OCI-LY3 (cell line): Measurements from ENCODE around the gene SIK2.

Experiments used
- H2AFZ ChIP-seq: fragments of 200-600, 300-600 bp; shearing (Covaris generic); 2 replicates; pipeline ENCODE4 v1.6.0; 2014; ENCODE audit warnings: antibody characterized with exemption, low read depth, low read length
- H3K27ac ChIP-seq: fragments of 200-600, 300-600 bp; sonication (generic); 2 replicates; pipeline ENCODE4 v1.5.1; 2014; ENCODE audit warnings: mild to moderate bottlenecking, low read length, moderate library complexity, mixed read lengths
- H3K27me3 ChIP-seq: fragments of 200-600, 300-600 bp; sonication (generic); 2 replicates; pipeline ENCODE4 v1.6.1; 2014; ENCODE audit warnings: low read depth, low read length, mixed read lengths
- H3K36me3 ChIP-seq: fragments of 200-600, 300-600 bp; sonication (generic); replicated peaks from 2 replicates; pipeline ENCODE3; 2014; ENCODE audit warnings: low read depth, low read length, mixed read lengths
- H3K4me1 ChIP-seq: fragments of 300-600, 200-600 bp; sonication (generic); 2 replicates; pipeline ENCODE4 v1.6.1; 2014; ENCODE audit warnings: low read length, mixed read lengths
- H3K4me2 ChIP-seq: fragments of 200-600, 300-600 bp; sonication (generic); 2 replicates; pipeline ENCODE4 v1.6.1; 2014; ENCODE audit warnings: low read length, mixed read lengths
- H3K4me3 ChIP-seq: fragments of 300-600, 200-600 bp; sonication (generic); 2 replicates; pipeline ENCODE4 v1.5.1; 2014; ENCODE audit warnings: antibody characterized with exemption, mild to moderate bottlenecking, low read length, moderate library complexity
- H3K79me2 ChIP-seq: fragments of 300-600, 200-600 bp; shearing (Covaris generic); 2 replicates; pipeline ENCODE4 v1.6.1; 2014; ENCODE audit warnings: mild to moderate bottlenecking, low read length, mixed read lengths
- H3K9ac ChIP-seq: fragments of 300-600, 200-600 bp; shearing (Covaris generic); 2 replicates; pipeline ENCODE4 v1.6.0; 2014; ENCODE audit warnings: mild to moderate bottlenecking, low read length, moderate library complexity
- H3K9me3 ChIP-seq: fragments of 200-600, 300-600 bp; shearing (Covaris generic); 2 replicates; pipeline ENCODE4 v1.6.1; 2014; ENCODE audit warnings: low read length, mixed read lengths; ENCODE audit not compliant: insufficient read depth
- H4K20me1 ChIP-seq: fragments of 200-600, 300-600 bp; sonication (generic); 2 replicates; pipeline ENCODE4 v1.6.1; 2016; ENCODE audit warnings: low read length, mixed read lengths; ENCODE audit not compliant: insufficient read depth
- CTCF ChIP-seq: fragments of 200-600, 300-600 bp; sonication (generic); IDR thresholded peaks from 2 replicates; pipeline ENCODE4 v1.5.1; 2014; ENCODE audit warnings: antibody characterized with exemption, low read length, low read depth
- EZH2phosphoT487 ChIP-seq: fragments of 200-600 bp; shearing (Covaris generic); IDR thresholded peaks from 2 replicates; pipeline ENCODE4 v1.6.1; 2018; ENCODE audit warnings: antibody characterized with exemption, mixed run types, low read depth

The SIK2 gene

GRCh38 chr11:111762526-111762925 lies 160.3 kb downstream of the SIK2 start:
- H3K4me3 ChIP-seq, result no peak overlapping the region
- no peaks in the 10 kb centered on the region for H3K27me3 ChIP-seq
- no peak overlapping the region for H3K9ac ChIP-seq
- H3K9me3 ChIP-seq, result no peaks in the 10 kb centered on the region
- H3K36me3 ChIP-seq, result peaks cover 63% of the 10 kb centered on the region
- no peak overlapping the region for H3K4me2 ChIP-seq
- H3K79me2 ChIP-seq, result peaks cover 47% of the 10 kb centered on the region
- H2AFZ ChIP-seq, result no peak overlapping the region
- TF ChIP-seq EZH2phosphoT487 (no peak), CTCF (no peak)
- H3K27ac ChIP-seq, result no peak overlapping the region
- peaks cover 13% of the 10 kb centered on the region for H3K4me1 ChIP-seq
- no peaks in the 10 kb centered on the region for H4K20me1 ChIP-seq

- H4K20me1 ChIP-seq, result no peaks in the 10 kb centered on the region
- H3K79me2 ChIP-seq, result peaks cover 47% of the 10 kb centered on the region
- H3K27ac ChIP-seq, result no peak overlapping the region
- H3K9me3 ChIP-seq, result no peaks in the 10 kb centered on the region
- H3K4me1 ChIP-seq, result peaks cover 13% of the 10 kb centered on the region
- H3K9ac ChIP-seq, result no peak overlapping the region
- no peak overlapping the region for H2AFZ ChIP-seq
- H3K4me2 ChIP-seq, result no peak overlapping the region
- H3K36me3 ChIP-seq, result peaks cover 60% of the 10 kb centered on the region
- peak; percentile 10; the same call in 1 of the 2 replicates for TF ChIP-seq CTCF
- TF ChIP-seq EZH2phosphoT487, result no peak
- H3K27me3 ChIP-seq, result no peaks in the 10 kb centered on the region
- no peak overlapping the region for H3K4me3 ChIP-seq
These were observed 160.9 kb downstream of the SIK2 start for GRCh38 chr11:111762981-111763643.

GRCh38 chr11:111764621-111765020 lies 162.4 kb downstream of the SIK2 start:
- Histone ChIP-seq H3K27me3 (no peaks in the 10 kb centered on the region), H4K20me1 (no peaks in the 10 kb centered on the region), H3K9ac (peak overlapping the region; percentile 91), H3K9me3 (no peaks in the 10 kb centered on the region), H3K4me1 (peaks cover 13% of the 10 kb centered on the region), H3K36me3 (peaks cover 49% of the 10 kb centered on the region), H3K79me2 (peaks cover 47% of the 10 kb centered on the region), H2AFZ (no peak overlapping the region), H3K27ac (no peak overlapping the region), H3K4me2 (peak overlapping the region; percentile 81), H3K4me3 (peak overlapping the region; percentile 96)
- TF ChIP-seq CTCF, result no peak
- TF ChIP-seq EZH2phosphoT487, result no peak

GRCh38 chr11:111765320-111765983 lies 163.2 kb downstream of the SIK2 start:
- Histone ChIP-seq H3K4me2 (peak overlapping the region; percentile 81), H4K20me1 (no peaks in the 10 kb centered on the region), H3K36me3 (peaks cover 40% of the 10 kb centered on the region), H3K9ac (peak overlapping the region; percentile 91), H3K79me2 (peaks cover 47% of the 10 kb centered on the region), H3K27me3 (no peaks in the 10 kb centered on the region), H2AFZ (peak overlapping the region; percentile 95), H3K27ac (peak overlapping the region; percentile 53), H3K4me3 (peak overlapping the region; percentile 96), H3K9me3 (no peaks in the 10 kb centered on the region), H3K4me1 (peaks cover 13% of the 10 kb centered on the region)
- no peak for TF ChIP-seq EZH2phosphoT487
